HG02588 (cell line): ENCODE data around the gene MMP28.

ENCODE experiments used
- ATAC-seq: cut with Tn5 transposase; IDR thresholded peaks from one replicate; pipeline ENCODE4 v1.9.1; 2021; ENCODE audit warnings: mild to moderate bottlenecking, moderate library complexity; ENCODE audit not compliant: unreplicated experiment

Gene MMP28

GRCh38 chr17:35795007-35795870 is at the start of gene MMP28:
MMP28 (minus strand) TSS chr17:35795641; CDS start chr17:35795377, 264 bp downstream.
- no peak for ATAC-seq

GRCh38 chr17:35844547-35844946 is 49.1 kb upstream of the MMP28 start:
- ATAC-seq: no peak

- ATAC-seq: no peak
These were observed 48.3 kb upstream of the MMP28 start for GRCh38 chr17:35843698-35844097.

GRCh38 chr17:35842239-35842638 is 46.8 kb upstream of the MMP28 start:
- ATAC-seq: no peak

- no peak for ATAC-seq
These were observed 46.1 kb upstream of the MMP28 start for GRCh38 chr17:35841505-35841904.

- ATAC-seq: no peak
These were observed 45.7 kb upstream of the MMP28 start for GRCh38 chr17:35841101-35841500.

GRCh38 chr17:35825206-35825605 is 29.8 kb upstream of the MMP28 start:
- ATAC-seq: no peak

- no peak for ATAC-seq
These were observed 25.9 kb upstream of the MMP28 start for GRCh38 chr17:35821308-35821707.

- no peak for ATAC-seq
These were observed 24.0 kb upstream of the MMP28 start for GRCh38 chr17:35819455-35819854.

GRCh38 chr17:35817196-35817595 is 21.8 kb upstream of the MMP28 start:
- no peak for ATAC-seq

GRCh38 chr17:35816723-35817122 is 21.3 kb upstream of the MMP28 start:
- no peak for ATAC-seq

GRCh38 chr17:35812456-35812855 is 17.0 kb upstream of the MMP28 start:
- ATAC-seq: no peak

- no peak for ATAC-seq
These were observed 16.3 kb upstream of the MMP28 start for GRCh38 chr17:35811759-35812158.

GRCh38 chr17:35809855-35810461 is 14.5 kb upstream of the MMP28 start:
- no peak for ATAC-seq

GRCh38 chr17:35808962-35809854 is 13.8 kb upstream of the MMP28 start, which contains the start of gene TAF15:
TAF15 (plus strand) TSS chr17:35809484; CDS start chr17:35809570, 86 bp downstream.
- ATAC-seq: peak; percentile 92

- ATAC-seq: no peak
These were observed 13.0 kb upstream of the MMP28 start for GRCh38 chr17:35808240-35808961.

- ATAC-seq: no peak
These were observed 12.1 kb upstream of the MMP28 start for GRCh38 chr17:35807371-35808144.

GRCh38 chr17:35804658-35805192 is 9.3 kb upstream of the MMP28 start:
- ATAC-seq: no peak

GRCh38 chr17:35801583-35802224 is 6.3 kb upstream of the MMP28 start:
- ATAC-seq: no peak
